Liver (tissue), 9 donors: ENCODE measurements around the gene DROSHA. TPM values are rescaled to one million over a fixed set of nuclear protein-coding genes. Genes with fewer than 3 reads are reported as not detected.

Experiments used
- DNase-seq: peaks from one replicate; pipeline ENCODE4 v3.0.0-alpha.2; 2017; ENCODE audit warnings: low spot score
- H3K27ac ChIP-seq, 2 donors: one replicate each; pipeline ENCODE4 v1.7.0; 2013; ENCODE audit warnings: inconsistent platforms in 2 of 2, low read length in 2 of 2, control low read depth in 1 of 2, low read depth in 1 of 2, mild to moderate bottlenecking in 1 of 2
- H3K27me3 ChIP-seq, 4 donors: one replicate each; pipeline versions ENCODE4 v1.6.1 to v1.7.0; 2013; ENCODE audit warnings: low read length in 3 of 4, inconsistent platforms in 1 of 4, mild to moderate bottlenecking in 1 of 4, moderate library complexity in 1 of 4; ENCODE audit not compliant: control insufficient read depth in 4 of 4, insufficient read depth in 4 of 4
- H3K36me3 ChIP-seq, 4 donors: one replicate each; pipeline versions ENCODE4 v1.6.1 to v1.7.0; 2013; ENCODE audit warnings: low read length in 3 of 4, mild to moderate bottlenecking in 3 of 4, low read depth in 1 of 4, moderate library complexity in 1 of 4; ENCODE audit not compliant: control insufficient read depth in 4 of 4, insufficient read depth in 3 of 4
- H3K4me1 ChIP-seq, 4 donors: one replicate each; pipeline versions ENCODE4 v1.6.1 to v1.7.0; 2013; ENCODE audit warnings: low read length in 3 of 4, mild to moderate bottlenecking in 3 of 4, moderate library complexity in 1 of 4; ENCODE audit not compliant: control insufficient read depth in 4 of 4, insufficient read depth in 4 of 4
- H3K4me3 ChIP-seq, 3 donors: one replicate each; pipeline versions ENCODE4 v1.6.1 to v1.7.0; 2013; ENCODE audit warnings: low read length in 3 of 3, control low read depth in 1 of 3, low read depth in 1 of 3, mild to moderate bottlenecking in 1 of 3
- H3K9ac ChIP-seq, 2 donors: one replicate each; pipeline ENCODE4 v1.7.0; 2013; ENCODE audit warnings: low read length in 2 of 2, mild to moderate bottlenecking in 2 of 2, moderate library complexity in 2 of 2, control low read depth in 1 of 2, low read depth in 1 of 2
- H3K9me3 ChIP-seq, 4 donors: one replicate each; pipeline versions ENCODE4 v1.6.1 to v1.7.0; 2013; ENCODE audit warnings: low read length in 3 of 4; ENCODE audit not compliant: control insufficient read depth in 4 of 4
- ATF3 ChIP-seq: IDR thresholded peaks from 2 replicates; pipeline ENCODE4 v1.6.1; 2016; ENCODE audit warnings: antibody characterized with exemption
- CTCF ChIP-seq: fragments of 150-350 bp; IDR thresholded peaks from 2 replicates; pipeline ENCODE4 v1.5.1; 2017; ENCODE audit warnings: improper control_type of control experiment, low read depth, low read length; ENCODE audit not compliant: missing input control
- EGR1 ChIP-seq, 2 donors: IDR thresholded peaks; 2 replicates each; pipeline ENCODE4 v1.6.1; 2016 to 2018; ENCODE audit warnings: antibody characterized with exemption in 2 of 2, low read depth in 2 of 2
- FOXA1 ChIP-seq: IDR thresholded peaks from 2 replicates; pipeline ENCODE4 v1.6.1; 2016; ENCODE audit warnings: antibody characterized with exemption
- FOXA2 ChIP-seq: IDR thresholded peaks from 2 replicates; pipeline ENCODE4 v1.6.1; 2016; ENCODE audit warnings: antibody characterized with exemption
- GABPA ChIP-seq, 2 donors: IDR thresholded peaks in 1 of 2; conservative IDR thresholded peaks in 1 of 2; 2 replicates each; pipeline ENCODE4 v1.6.1; 2016; ENCODE audit warnings: antibody characterized with exemption in 2 of 2, mild to moderate bottlenecking in 1 of 2, moderate library complexity in 1 of 2
- HNF4G ChIP-seq: IDR thresholded peaks from 2 replicates; pipeline ENCODE4 v1.6.1; 2016; ENCODE audit warnings: antibody characterized with exemption
- JUND ChIP-seq, 2 donors: IDR thresholded peaks; 2 replicates each; pipeline ENCODE4 v1.6.1; 2016; ENCODE audit warnings: antibody characterized with exemption in 2 of 2
- NR2F2 ChIP-seq: IDR thresholded peaks from 2 replicates; pipeline ENCODE4 v1.6.1; 2016; ENCODE audit warnings: antibody characterized with exemption
- REST ChIP-seq: IDR thresholded peaks from 2 replicates; pipeline ENCODE4 v1.6.1; 2016; ENCODE audit warnings: antibody characterized with exemption, mild to moderate bottlenecking
- RXRA ChIP-seq, 2 donors: IDR thresholded peaks; 2 replicates each; pipeline ENCODE4 v1.6.1; 2017 to 2018; ENCODE audit warnings: antibody characterized with exemption in 2 of 2, mild to moderate bottlenecking in 1 of 2
- TAF1 ChIP-seq: conservative IDR thresholded peaks from 2 replicates; pipeline ENCODE4 v1.6.1; 2016; ENCODE audit warnings: antibody characterized with exemption, mild to moderate bottlenecking
- YY1 ChIP-seq: IDR thresholded peaks from 2 replicates; pipeline ENCODE4 v1.6.1; 2016; ENCODE audit warnings: antibody characterized with exemption, mild to moderate bottlenecking
- WGBS: extraction: QIAGEN DNeasy Blood & Tissue Kit; methylation state at CpG from one replicate; pipeline ENCODE4 v1.1.7; 2013; 5-methylcytosine and 5-hydroxymethylcytosine counted together
- polyA plus RNA-seq, 2 donors: library from polyadenylated mRNA; stranded (reverse) in 1 of 2; unstranded in 1 of 2; fragments of 200-250 nt in 1 of 2; fragments of >200 nt in 1 of 2; fragmentation: Nextera tagmentation in 1 of 2; extraction: Ambion mirVana in 1 of 2; gene quantifications; one replicate each; pipeline versions ENCODE4 v1.2.1 to v1.2.3, GENCODE V29; 2013 to 2015
- total RNA-seq, 2 donors: library from RNA; depleted of rRNA; stranded (reverse); fragments of >200 nt; gene quantifications; one replicate each; pipeline ENCODE4 v1.2.3, GENCODE V29; 2014
- donor health status: healthy.
- donor health status: healthy.
- donor health status: healthy.
- donor health status: healthy.
- donor health status: healthy.

The DROSHA gene
- total and polyA plus RNA-seq, 4 donors: 8.2 to 25.4 (median 15.4) TPM

DNA sequence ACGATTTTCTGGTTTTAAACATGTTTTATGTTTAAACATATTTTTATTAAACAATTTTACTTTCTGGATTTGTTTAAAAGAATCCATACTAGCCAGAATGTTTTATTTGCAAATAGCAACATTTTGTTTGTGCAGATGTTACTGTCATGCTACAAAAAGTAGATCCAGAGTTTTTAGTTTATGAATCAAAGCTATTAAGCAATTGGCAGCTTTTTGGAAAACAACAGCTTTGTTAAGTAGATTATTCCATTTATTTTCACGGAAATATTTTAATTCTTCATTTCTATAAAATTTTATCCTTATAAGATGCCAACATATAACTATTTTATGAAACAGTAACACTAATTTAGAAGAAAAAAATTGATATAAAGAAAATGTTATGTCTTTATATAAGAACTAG lies 60.9 kb downstream of the DROSHA start:
- Histone ChIP-seq H3K4me3 (no peak overlapping the region), H3K36me3 (peaks cover 3 to 19% (median 10%) of the 10 kb centered on the region in 4 donors), H3K27me3 (no peaks in the 10 kb centered on the region), H3K27ac (no peak overlapping the region), H3K9me3 (no peaks in the 10 kb centered on the region), H3K9ac (no peak overlapping the region), H3K4me1 (no peaks in the 10 kb centered on the region)
- TF ChIP-seq EGR1 (IDR thresholded peaks at IDR 0.05; ENCODE audit: low read depth in 2 of 2): no peak
- TF ChIP-seq FOXA2: no peak
- TF ChIP-seq JUND (IDR thresholded peaks at IDR 0.05): no peak
- TF ChIP-seq TAF1: no peak
- TF ChIP-seq ATF3: no peak
- no peak for TF ChIP-seq RXRA (IDR thresholded peaks at IDR 0.05)
- no peak for TF ChIP-seq YY1
- no peak for TF ChIP-seq REST
- no peak for TF ChIP-seq HNF4G
- TF ChIP-seq NR2F2: no peak
- TF ChIP-seq CTCF: no peak
- WGBS: 94% methylated on average over 2 of the region's 2 CpGs
- DNase-seq: no peak

GRCh38 chr5:31470608-31471007 lies 61.3 kb downstream of the DROSHA start:
- no peaks in the 10 kb centered on the region for H3K27me3 ChIP-seq
- H3K9me3 ChIP-seq: no peaks in the 10 kb centered on the region
- no peak overlapping the region for H3K9ac ChIP-seq
- no peaks in the 10 kb centered on the region for H3K4me1 ChIP-seq
- TF ChIP-seq TAF1 (no peak), FOXA1 (no peak), ATF3 (no peak), HNF4G (no peak), RXRA (IDR thresholded peaks at IDR 0.05) (no peak), NR2F2 (no peak), CTCF (no peak), GABPA (IDR thresholded peaks at IDR 0.05 in 1 of 2, conservative IDR thresholded peaks at IDR 0.05 in 1 of 2) (no peak), REST (no peak), JUND (IDR thresholded peaks at IDR 0.05) (no peak)
- 64% methylated on average over 5 of the region's 5 CpGs for WGBS
- H3K27ac ChIP-seq: no peak overlapping the region
- H3K36me3 ChIP-seq: peaks cover 3 to 16% (median 11%) of the 10 kb centered on the region in 4 donors
- no peak overlapping the region for H3K4me3 ChIP-seq
- DNase-seq: peak; percentile 77
